ENCODE measurements around the gene NME2.

DNA sequence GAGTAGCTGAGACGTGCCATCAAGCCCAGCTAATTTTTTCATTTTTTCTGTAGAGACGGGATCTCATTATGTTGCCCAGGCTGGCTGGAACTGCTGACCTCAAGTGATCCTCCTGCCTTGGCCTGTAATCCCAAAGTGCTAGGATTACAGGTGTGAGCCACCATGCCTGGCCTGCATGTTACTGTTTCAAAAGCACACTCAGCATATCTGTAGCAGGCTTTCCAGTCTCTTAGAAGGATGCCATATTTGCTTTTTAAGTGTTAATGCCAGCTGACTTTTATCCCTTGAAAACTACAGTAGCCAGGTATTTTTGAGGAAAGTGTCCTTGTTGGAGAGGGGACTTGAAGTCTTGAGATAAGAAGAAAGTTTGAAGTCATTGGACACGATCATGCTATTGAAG, 30.3 kb upstream of the NME2 start:
- TF ChIP-seq POLR2A (IDR thresholded peaks at IDR 0.05; ENCODE audit: control extremely low read depth in 1 of 2, low read depth in 2 of 2, low read length in 2 of 2) (no peak), KDM1A (IDR thresholded peaks at IDR 0.05; ENCODE audit: borderline replicate concordance, low read length) (no peak), CEBPB (IDR thresholded peaks at IDR 0.05; ENCODE audit: low read depth, low read length) (no peak), CBX8 (IDR thresholded peaks at IDR 0.05; ENCODE audit: borderline replicate concordance, low read depth, low read length) (no peak), BACH1 (IDR thresholded peaks at IDR 0.05; ENCODE audit: low read length) (no peak), TBP (IDR thresholded peaks at IDR 0.05; ENCODE audit: low read depth, low read length) (no peak), RNF2 (IDR thresholded peaks at IDR 0.05; ENCODE audit: borderline replicate concordance, low read depth, low read length, missing control alignments, poor library complexity, severe bottlenecking) (no peak), CBX5 (IDR thresholded peaks at IDR 0.05; ENCODE audit: low read depth, low read length) (no peak)
- TF ChIP-seq, protein P1, sequence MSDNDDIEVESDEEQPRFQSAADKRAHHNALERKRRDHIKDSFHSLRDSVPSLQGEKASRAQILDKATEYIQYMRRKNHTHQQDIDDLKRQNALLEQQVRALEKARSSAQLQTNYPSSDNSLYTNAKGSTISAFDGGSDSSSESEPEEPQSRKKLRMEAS (IDR thresholded peaks at IDR 0.05) = no peak
- TF ChIP-seq, protein P2, sequence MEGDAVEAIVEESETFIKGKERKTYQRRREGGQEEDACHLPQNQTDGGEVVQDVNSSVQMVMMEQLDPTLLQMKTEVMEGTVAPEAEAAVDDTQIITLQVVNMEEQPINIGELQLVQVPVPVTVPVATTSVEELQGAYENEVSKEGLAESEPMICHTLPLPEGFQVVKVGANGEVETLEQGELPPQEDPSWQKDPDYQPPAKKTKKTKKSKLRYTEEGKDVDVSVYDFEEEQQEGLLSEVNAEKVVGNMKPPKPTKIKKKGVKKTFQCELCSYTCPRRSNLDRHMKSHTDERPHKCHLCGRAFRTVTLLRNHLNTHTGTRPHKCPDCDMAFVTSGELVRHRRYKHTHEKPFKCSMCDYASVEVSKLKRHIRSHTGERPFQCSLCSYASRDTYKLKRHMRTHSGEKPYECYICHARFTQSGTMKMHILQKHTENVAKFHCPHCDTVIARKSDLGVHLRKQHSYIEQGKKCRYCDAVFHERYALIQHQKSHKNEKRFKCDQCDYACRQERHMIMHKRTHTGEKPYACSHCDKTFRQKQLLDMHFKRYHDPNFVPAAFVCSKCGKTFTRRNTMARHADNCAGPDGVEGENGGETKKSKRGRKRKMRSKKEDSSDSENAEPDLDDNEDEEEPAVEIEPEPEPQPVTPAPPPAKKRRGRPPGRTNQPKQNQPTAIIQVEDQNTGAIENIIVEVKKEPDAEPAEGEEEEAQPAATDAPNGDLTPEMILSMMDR (IDR thresholded peaks at IDR 0.05; ENCODE audit: control extremely low read depth in 1 of 3, insufficient read depth in 1 of 3, low read depth in 1 of 3, low read length in 3 of 3) = no peak

Measured in H1 (cell line).